HG03060 (cell line): ENCODE results near the gene ATP5MC3.
A peak's percentile ranks its signal among the peaks of the same experiment; 100 is the strongest.
"Not testable (repeated sequence)": the region's sequence is repeated elsewhere in the genome, so short reads cannot be mapped to it uniquely, and the experiment has no call there.

Experiments used
- ATAC-seq: cut with Tn5 transposase; IDR thresholded peaks from one replicate; pipeline ENCODE4 v1.9.1; 2021; ENCODE audit warnings: low read depth, moderate number of reproducible peaks; ENCODE audit not compliant: unreplicated experiment

ATP5MC3 gene

GRCh38 chr2:175181104-175181876 is at the start of gene ATP5MC3:
Gene ATP5MC3 (minus strand): TSS chr2:175181710. CDS start chr2:175181393, 317 bp downstream.
- ATAC-seq: peak; percentile 74

GRCh38 chr2:175228601-175229000 is 47.1 kb upstream of the ATP5MC3 start:
- not testable (repeated sequence) for ATAC-seq

- no peak for ATAC-seq
Measured at GRCh38 chr2:175228179-175228578, 46.7 kb upstream of the ATP5MC3 start.

- ATAC-seq: no peak
Measured at GRCh38 chr2:175227393-175227792, 45.9 kb upstream of the ATP5MC3 start.

DNA sequence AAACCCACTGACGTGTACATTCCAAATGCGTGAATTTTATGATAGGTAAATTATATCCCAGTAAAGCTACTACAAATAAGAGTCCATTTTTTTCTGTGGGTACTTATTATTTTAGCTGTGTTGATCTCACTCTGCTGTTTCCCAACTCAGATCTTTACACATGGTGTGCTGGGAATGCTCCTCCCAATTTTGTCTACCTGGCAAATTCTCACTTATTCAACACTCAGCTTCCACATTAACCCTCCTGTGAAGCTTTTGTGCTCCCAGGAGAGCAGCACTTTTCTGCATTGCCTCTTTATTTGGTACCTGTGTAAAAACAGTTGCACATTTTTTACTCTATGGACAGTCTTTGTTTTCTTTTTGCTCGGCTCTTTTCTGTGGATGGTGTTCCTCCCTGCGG is 38.6 kb upstream of the ATP5MC3 start:
- ATAC-seq: no peak

- no peak for ATAC-seq
Measured at GRCh38 chr2:175218551-175218950, 37.0 kb upstream of the ATP5MC3 start.

GRCh38 chr2:175207741-175208438 is 26.4 kb upstream of the ATP5MC3 start:
- no peak for ATAC-seq

GRCh38 chr2:175206866-175207265 is 25.4 kb upstream of the ATP5MC3 start:
- no peak for ATAC-seq

DNA sequence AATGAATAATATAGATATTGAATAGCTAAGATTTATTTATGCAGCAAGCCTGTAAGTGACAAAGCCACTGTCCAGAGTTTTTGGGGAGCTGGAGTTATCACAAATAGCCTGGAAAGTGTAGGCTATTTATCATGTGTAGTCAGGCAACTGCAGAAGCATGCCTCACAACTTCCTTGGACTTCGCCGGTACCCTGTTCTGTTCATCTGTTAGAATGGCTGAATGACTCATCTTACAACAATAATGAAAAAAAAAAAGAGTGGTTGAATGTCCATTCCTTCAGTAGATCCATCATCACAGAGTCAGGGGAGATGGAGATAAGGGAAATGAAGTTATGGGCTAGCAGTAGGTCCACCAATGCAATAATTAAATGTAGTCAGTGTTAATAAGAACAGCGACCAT is 24.0 kb upstream of the ATP5MC3 start:
- no peak for ATAC-seq

GRCh38 chr2:175203621-175204496 is 22.3 kb upstream of the ATP5MC3 start:
- no peak for ATAC-seq

DNA sequence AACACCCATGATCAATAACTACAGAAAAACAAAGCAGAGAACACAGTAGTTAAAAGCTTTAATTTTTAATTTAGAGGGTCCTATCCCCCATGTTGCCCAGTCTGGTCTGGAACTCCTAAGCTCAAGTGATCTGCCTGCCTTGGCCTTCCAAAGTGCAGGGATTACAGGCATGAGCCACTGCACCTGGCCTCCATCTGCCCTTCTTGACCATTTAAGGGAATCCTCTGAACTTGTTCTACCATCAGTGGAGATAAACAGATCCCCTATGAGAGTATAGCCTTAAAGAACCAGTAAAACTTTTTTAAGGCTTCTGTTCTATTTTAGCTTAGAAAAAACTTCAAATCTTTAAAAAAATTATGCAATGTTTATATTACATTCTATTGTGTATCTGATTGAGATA is 13.5 kb upstream of the ATP5MC3 start:
- ATAC-seq: no peak

- no peak for ATAC-seq
Measured at GRCh38 chr2:175188761-175189160, 7.3 kb upstream of the ATP5MC3 start.

GRCh38 chr2:175187378-175187777 is 5.9 kb upstream of the ATP5MC3 start:
- ATAC-seq: no peak

DNA sequence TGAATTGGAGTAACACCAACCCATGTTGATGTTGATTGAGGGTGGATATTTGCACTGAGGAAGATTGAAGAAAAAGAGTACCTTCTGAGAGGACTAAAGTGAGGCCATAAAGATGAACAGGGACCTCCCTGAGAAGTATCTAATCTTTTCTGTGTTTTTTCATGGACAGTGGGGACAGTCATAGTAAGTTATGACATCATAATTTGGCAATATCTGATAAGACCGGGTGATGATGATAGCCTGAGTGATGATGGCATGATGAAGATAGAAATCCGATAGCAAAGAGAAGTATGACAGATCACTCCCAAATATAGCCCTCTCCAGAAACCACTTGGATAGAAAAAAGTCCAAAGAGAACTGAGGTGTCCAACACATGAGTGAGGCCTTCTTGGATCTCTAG is 2.2 kb upstream of the ATP5MC3 start:
- no peak for ATAC-seq

DNA sequence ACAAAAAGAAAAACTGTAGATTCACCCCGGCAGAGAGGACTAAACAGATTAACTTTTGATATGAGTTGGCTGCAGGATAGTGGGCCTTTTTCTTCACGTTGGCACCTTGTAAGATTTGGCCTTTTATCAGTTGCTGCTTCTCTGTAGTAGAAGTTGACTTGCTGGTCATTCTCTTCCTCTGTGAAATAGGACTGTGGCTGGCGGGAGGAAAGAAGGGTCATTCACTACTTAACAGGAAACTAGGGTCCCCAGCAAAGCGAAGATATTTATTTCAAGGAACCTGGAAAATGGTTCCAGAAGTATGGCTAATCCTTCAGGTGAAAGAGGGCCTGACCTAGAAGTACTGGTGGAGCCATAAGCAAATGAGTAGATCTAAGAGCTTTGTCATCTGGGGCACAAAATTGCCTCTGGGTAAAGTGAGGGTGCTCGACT is 383 bp upstream of the ATP5MC3 start:
- no peak for ATAC-seq

DNA sequence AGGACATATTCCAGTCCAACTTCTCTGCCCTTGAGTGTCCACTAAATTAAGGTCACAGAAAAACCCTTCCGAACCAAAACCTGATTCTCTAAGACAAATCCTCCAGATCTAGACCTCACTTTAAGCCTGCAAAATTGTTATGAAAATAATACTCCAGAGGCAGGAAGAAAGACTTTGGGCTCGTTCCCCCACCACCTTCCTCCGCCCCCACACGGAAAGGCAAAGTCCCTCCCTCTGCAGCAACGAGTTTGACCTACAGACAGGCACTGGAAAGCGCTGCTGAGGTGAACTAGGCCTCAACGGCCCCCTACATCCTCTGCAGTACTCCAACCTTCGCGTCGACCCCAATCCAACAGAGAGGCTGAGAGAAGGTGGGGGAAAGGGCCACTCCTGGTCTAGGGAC is 808 bp downstream of the ATP5MC3 start:
- peak; percentile 34 for ATAC-seq

- no peak for ATAC-seq
Measured at GRCh38 chr2:175176624-175177023, 4.9 kb downstream of the ATP5MC3 start.

DNA sequence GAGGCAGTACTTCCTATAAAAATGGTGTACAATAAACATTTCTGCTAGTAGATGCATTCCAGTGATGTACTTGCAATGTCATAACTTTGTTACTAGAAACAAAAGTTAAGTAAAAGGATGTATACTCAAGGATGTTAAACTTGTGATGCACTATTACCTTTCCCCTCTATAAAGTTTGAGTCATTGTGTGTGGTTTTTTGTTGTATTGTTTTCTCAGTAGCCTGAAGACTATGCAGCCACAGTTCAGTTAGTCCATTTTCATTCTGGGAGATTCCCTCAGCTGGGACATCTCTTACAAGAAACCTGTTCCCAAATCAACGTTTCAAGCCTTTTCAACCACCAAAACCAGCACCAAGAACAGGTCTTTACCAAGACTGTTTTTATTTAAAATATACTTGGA is 5.6 kb downstream of the ATP5MC3 start:
- ATAC-seq: no peak

- no peak for ATAC-seq
Measured at GRCh38 chr2:175175320-175175719, 6.2 kb downstream of the ATP5MC3 start.

- no peak for ATAC-seq
Measured at GRCh38 chr2:175170659-175171304, 10.7 kb downstream of the ATP5MC3 start.
